ENCODE data around the gene TMEM212.
"Not testable (repeated sequence)": the region's sequence is repeated elsewhere in the genome, so short reads cannot be mapped to it uniquely, and the experiment has no call there.

Gene TMEM212

DNA sequence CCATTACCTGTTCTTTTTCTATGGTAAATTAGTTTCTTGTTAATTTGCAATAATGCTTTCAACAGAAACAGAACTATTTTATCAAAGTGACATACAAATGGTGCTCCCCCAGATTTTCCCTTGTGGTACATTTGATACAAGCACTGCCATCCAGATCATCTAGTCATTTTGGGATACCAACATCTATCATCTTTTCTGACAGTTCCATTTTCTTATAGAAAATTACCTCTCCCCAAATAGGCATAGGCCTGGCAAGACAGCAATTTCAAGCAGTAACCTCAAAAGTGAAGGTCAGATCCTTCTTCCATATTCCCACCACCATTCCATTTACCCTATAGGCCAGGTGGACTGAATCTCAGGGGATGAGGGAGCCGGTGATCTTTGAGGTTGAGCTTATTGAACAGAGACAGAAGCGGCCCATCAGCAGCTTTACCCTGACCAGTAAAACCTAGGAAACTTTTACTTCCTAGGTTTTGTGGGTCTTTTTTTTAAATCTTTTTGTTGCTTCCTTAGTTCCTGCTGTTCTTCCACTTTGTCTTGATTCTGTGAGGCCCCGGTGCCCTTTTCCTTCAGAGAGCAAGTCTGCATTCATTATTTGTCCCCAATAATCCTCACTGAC, 29.8 kb upstream of the TMEM212 start:
- no peak for DNase-seq

DNA sequence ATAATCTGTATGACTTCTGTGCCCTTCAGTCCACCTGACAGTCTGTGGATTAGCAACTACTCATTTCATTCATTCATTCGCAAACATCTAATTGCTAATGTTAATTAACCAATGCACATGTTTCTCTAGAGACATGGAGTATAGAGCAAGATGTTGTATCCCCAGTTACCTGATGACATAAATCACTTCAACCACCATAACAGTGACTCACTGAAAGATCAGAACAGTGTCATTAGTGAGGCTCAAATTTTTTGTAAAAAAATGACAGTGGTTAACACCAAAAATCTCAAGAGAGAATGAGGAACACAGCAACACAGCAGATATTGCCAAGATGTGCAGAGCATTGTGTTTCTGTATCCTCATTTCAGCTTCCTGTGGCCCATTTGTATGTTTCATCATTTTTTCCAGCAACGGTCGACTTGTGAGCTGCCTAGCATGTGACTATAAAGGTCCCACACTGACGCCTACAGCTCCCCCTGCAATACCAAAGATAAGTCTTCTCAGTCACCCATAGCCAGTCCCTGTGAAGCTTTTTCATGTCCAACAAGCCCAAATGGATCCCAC, 29.2 kb upstream of the TMEM212 start:
- no peak for DNase-seq

DNA sequence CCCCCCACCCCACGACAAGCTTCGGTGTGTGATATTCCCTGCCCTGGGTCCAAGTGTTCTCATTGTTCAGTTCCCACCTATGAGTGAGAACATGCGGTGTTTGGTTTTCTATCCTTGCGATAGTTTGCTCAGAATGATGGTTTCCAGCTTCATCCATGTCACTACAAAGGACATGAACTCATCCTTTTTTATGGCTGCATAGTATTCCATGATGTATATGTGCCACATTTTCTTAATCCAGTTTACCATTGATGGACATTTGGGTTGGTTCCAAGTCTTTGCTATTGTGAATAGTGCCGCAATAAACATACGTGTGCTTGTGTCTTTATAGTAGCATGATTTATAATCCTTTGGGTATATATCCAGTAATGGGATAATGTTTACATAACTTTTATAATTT, 28.5 kb upstream of the TMEM212 start:
- DNase-seq, result not testable (repeated sequence)

DNA sequence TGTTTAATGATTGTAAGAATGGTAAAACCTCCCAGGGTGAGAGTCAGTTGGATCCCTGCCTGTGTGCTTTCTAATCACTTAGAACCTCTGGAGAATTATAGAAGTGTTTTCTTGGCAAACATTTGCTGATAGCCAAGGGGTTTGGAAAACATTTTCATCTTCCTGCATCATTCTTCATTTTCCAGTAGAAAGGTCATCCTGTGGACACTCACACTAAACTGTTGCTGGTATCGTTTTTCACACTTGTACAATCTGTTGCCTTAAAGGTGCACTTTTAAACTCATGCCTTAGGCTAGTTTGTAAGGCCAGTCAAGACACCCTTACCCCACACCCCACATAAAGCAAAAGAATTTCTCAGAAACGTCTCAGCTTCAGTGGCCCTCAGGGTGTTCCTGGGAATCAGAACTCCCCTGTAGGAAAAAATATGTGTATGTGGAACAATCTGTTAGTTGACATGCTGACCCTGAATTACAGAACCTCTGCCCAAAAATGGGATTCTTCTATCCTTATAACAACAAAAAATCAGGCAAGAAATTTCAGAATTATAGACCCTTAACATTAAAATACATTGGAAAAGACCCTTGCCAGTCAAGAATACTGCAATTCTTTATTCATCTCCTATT, 27.1 kb upstream of the TMEM212 start:
- no peak for DNase-seq

DNA sequence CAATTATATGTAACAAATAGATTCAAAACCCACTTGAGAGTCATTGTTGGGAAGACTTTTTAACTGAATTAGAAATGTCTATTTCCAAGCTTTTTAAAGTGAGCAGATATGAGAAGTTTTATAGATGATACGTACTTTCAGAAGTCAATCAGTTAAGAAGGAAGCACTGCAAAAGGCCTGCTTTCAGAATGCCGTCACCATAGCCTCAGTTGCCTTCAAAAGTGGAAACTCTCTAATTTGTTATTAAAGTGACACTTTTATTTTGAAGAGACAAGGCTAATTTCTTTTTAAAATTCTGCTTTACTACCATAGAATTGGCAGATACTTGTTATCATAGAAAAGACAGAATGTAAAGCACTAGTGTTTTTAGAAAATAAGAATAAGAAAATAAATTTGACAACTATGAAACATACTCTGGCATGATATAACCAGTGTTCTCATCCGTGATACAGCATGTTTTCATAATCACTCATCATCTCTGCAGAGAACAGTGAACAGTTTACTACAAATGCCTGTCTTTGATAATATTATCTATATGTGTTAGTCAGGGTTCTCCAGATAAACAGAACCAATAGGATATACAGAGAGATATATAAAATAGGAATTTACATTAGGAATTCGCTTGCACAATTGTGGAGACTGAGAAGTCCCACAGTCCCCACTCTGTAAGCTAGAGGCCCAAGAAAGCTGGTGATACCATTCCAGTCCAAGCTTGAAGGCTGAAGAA, 25.9 kb upstream of the TMEM212 start:
- DNase-seq, result no peak

DNA sequence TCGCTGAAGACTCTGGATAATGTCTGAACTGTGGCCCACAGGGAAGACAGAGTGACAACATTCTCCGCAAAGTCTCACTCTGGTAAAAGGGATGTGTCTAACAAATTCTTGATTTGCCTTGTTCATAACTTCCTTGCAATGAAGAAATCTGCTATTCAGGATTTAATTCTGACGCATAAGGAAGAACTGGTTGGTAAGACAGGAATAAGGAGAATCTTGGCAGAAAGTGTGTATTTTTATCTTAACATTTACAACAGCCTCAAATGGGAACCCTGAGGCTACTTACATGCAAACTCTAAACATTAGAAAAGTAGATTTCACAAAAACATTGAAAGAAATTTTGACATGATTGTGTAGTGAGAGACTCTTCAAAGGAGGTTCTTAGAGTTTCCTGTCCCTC, 22.1 kb upstream of the TMEM212 start:
- DNase-seq, result no peak

DNA sequence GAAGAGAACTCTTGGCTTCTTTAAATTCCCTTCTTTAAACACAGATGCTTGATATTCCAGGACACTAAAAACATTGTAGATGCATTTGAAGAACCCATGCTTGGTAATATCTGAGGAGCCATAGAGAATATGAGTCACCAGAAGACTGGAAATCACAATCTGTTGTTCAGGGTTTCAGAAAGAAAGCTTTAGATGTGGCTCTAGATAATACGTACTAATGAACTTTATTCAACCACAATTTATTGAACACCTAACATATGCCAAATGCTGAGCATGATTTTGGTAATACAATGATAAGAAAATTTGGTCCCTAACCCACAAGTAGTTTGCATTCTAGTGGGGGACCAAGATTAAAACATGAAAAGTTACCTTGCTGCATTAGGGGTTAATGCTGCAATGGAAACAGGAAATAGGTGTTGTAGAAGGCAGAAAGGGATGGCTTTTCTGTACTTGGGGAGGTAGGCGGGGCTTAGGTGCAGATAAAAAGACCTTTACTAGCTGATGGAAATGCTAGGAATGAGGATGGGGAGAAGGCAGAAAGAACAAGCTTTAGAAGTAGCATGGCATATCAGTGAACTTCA, 21.3 kb upstream of the TMEM212 start:
- no peak for DNase-seq

DNA sequence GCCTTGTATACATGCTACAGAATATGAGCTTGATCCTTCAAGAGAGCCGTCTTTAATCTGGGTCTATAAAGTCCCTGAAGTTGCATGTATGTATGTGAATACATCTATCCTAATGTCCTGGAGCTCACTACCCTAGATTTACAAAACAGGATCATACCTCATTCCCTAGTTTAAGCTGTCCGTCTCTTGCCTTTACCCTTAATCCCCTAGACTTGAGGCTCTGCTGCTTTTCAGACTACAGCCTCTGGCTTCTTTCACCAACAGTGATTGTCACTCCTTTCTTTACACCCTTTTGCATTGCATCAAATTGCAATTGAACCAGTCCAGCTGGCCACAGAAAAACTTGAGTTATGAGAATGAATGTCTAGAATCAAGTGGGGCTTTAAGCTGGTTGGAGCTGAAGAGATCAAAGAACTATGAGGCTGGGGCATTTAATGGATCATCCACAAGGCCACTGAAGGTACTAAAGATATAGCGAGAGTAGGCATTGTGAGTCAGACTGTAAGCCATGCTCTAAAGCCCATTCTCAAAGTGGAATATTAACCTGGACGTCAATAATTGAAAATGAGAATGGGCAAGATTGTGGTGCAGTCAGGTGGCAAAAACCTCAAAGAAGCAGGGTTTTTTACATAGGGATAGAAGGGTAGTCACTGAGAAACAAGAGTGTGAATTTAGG, 20.6 kb upstream of the TMEM212 start:
- no peak for DNase-seq

DNA sequence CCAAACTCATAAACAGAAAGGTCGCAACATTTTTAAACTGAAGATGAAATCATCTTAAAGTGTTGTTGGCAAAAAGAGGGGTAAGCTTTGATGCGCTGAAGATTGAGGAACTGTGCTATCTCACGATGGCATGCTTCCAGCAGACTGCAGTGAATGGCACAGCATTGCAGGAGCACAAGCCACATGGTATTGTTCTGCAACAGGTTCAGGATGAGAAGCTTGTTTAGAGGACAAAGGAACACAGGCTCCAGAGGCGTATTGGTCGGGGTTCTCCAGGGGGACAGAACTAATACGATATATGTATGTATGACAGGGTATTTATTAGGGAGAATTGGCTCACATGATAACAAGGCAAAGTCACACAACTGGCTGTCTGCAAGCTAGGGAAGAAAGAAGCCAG, 19.0 kb upstream of the TMEM212 start:
- no peak for DNase-seq

DNA sequence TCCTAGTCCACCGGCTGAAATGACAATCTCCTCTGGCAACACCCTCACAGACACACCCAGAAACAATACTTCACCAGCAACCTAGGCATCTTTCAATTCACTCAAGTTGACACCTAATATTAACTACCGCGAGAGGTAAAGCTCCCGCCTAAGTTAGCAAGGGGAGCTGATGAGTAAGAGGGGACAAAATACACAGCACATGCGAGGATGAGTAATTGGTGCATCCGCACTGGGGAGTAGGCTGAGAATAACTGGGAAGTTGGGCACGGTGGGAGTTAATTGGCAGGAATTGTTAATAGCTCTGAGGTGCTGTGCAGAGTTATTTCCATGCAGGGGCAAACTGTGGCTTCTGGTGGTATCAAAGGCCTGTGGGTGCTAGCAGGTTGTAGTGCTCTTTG, 18.3 kb upstream of the TMEM212 start:
- no peak for DNase-seq

DNA sequence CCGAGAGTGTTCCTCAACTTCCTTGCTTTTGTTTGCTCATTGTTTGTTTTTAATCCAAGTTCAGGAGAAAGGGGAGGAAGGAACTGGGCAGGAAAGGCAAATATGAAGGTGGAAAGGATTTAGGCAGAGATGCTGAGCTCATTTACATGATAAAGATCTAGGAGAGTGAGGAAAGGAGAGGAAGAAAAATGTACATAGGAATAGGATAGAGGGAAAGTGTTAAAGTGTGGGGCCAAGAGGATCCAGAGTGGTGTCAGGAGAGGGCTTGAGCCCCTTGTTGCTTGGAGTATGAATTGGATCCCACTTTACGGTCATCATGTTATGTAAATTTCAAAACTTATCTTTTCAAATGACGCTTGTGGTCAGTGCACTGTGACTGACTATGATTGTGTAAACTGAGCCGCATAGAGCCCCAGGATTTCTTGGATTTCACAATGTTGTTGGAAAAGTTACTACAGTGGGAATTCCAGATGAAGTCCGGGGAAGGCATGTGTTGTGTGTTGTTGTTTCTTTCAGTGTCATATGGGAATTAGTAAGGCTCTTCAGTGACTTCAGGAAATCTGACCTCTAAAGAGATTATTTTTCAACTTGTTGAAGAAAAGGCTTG, 17.8 kb upstream of the TMEM212 start:
- DNase-seq, result no peak

DNA sequence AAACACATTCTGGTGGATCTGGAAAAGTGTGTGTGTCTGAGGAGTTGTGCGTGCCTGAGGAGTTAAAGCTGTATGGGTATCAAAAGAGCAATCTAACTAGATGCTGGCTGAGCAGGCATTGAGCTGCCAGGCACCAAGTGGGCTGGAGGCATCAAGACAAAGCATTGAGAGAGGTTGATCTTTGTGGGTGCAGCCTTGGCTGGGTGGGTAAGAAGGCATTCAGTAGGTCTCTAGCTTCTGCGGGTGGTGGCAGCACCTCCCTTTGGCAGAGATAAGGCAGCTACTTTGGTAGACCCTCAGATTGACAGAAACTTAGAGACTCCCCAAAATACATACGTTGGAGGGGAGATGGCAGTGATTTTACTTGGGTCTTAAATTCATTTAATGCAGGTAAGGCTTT, 15.8 kb upstream of the TMEM212 start:
- no peak for DNase-seq

DNA sequence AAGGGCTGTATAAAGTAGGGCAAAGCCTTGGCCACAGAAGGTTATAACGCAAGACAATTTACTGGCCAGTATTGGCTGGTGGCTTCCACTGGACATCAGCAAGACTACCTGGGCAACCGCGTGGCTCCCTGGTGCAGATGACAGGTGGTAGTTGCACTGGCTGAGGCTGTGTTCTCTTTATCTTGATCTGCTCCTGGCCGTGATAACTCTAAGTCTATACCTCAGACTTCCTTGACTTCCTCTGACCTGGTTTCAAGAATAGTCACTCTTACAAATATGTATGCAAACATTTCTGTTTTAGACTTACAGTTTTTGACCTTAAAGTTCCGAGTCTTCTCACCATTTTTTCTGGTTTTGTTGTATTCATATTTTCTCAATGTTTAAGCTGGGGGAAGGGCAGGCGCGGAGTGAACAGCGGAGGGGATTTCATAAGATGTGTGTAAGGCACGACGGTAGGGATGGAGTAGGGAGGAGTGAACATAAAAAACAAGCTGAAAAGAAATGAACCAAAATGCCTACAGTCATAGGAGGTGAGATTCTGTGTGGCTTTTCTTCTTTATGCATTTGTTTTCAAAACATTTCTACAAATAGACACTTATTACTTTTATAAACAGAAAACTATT, 15.2 kb upstream of the TMEM212 start:
- DNase-seq, result no peak

DNA sequence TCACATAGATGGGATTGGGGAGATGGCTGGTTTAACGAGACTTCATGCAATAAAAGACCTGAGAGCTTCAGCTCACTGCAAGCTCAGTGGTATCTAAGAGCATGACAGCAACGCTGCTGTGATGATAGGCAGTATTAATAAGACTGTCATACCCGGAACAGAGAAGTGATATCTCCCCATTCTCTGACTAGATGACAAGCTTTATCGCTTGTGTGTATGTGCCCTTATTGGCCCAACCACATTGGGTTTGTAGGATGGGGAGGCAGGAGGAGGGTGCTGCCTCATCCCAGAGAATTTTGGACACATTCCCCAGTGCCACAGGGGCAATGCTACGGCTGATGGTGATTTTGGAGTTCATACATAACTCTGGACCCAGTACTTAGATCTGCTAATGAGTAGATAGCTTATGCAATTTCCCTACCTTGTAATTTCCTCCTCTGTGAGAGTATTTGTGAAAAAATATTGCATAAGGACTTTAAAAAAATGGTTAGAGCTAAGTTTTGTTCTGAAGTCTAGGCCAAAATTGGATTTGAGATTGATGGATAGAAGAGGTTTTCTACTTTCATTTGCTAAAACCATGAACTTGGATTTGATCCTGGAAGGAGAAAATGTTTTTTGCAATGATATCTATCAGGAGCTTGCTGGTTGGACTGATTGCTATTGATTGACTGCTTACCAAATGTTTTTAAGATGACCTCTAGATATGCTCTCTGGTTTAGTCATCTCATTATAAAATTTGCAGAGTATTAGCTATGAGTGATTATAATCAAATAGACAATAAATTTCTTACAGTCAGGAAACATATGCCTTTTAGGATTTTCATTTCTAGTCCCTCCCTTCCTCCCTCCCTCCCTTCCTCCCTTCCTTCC, 14.0 kb upstream of the TMEM212 start:
- no peak for DNase-seq

DNA sequence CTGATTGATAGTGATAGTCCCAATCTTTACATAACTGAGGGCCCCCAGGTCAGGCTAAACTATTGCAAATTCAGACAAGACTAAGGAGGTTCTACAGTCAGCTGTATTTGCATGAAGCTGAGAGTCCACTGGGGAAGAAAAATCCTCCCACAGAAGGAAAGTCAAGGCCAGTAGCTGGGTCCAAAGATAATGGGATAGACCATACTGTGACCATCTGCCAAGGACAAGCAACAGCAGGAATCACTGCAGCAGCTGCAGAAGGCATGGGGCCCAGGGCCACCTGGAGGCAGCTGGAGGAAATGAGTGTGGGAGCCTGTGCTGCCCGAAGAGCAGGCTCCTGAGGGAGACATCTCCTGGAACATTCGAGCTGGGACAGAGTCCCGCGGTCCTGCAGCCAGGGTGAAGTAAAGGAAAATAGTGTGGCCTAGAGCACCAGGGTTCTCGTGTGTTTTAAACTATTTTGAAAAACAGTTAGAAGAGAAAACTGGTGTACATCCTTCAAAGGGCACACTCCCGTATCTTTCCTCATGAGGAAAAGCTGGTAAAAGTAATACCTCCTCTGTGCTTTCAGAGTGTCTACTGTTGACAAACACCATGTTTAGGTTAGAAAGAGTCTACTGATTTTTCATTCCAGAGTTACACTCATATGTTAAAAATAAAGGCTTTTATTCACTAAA, 13.2 kb upstream of the TMEM212 start:
- no peak for DNase-seq

DNA sequence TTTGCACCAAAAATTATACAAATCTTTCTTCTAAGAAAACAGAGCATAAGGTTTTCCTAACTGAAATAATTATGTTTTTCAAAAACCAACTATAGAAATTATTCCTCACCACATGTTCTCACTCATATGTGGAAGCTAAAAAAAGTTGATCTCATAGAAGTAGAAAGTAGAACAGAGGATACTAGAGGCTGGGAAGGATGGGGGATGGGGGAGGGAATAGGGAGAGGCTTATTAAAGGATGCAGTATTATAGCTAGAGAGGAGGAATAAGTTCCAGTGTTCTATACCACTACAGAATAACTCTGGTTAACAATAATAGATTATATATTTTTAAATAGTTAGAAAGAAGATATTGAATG, 12.7 kb upstream of the TMEM212 start:
- no peak for DNase-seq

DNA sequence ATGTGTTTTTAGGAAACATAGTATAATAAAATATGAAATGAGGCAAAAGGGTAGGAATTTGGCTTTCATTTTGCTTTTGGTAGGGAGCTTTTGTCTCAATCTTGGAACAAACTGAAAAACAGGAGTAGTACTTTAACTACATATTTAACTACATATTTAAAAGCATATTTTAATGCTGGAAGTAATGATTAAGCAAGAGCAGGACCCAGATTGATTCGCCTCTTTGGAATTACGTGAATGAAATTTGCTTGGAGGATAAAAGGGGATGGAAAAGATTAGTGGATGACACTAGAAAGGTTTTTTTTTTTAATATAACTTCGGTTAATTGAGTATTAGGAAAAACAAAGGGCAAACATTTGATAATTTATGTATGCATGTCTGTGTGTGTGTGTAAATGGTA, 11.2 kb upstream of the TMEM212 start:
- no peak for DNase-seq

DNA sequence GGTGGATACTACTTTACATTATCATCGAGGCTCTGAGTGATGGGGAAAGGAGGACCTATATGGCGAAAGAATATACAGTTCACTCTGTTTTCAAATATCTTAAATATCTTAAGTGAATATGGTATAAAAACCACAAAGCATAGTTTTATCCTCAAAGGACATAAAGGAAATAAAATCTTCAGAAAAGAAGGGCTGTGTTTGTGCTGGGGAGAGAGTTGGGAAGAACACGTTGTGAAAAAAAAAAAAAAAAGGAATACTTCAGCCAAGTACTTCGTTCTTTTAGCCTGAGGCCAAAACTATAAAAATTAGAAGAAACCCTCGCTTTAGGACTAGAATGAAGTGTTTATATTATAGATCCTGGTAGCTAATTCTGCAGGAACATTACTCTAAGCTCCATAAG, 10.2 kb upstream of the TMEM212 start:
- no peak for DNase-seq

DNA sequence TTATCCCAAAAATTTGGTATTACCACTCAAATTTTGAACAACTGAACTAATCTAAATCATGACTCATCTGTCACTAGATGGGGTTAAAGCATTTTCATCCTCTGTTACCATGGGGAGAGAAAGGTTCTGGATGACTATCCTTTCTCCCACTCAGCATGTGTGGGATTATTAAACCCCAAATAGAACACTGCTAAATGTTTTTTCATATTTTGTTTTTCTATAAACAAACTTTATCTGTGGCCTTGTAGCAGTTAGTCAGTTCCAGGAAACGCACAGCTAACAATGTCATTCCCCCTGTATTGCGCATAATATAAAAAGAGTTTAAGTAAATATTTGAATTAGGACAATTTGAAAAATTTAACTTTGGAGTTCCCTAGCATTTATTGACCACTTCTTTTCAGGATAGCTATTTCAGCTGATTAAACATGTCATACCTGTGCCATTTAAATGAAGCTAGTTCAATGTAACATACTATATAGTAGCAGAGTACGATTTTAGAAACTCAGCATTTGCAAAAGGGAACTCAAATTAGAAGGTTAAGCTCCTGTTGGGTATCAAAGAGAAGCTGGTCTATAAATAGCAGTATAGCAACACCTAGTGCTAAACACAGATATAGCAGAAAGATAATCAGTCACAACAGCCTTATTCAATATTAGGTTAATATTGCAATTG, 9.2 kb upstream of the TMEM212 start:
- DNase-seq, result no peak

DNA sequence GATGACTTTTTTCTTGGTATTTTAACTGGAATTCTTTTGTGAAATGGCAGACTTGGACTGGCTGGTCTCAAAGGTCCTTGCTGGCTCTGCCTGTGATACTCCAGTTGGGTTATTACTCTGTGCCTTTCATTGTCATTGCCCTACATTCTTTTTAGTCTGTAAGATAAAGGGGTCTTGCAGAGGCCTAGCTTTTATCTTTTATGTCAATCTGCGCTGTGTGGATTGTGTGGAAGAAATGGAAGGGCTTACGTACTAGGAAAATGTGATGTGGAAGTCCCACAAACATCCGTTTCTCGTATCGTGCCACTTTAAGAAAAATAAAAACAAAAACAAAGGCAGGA, 8.7 kb upstream of the TMEM212 start:
- DNase-seq, result no peak

Data from activated effector memory CD4-positive, alpha-beta T cell treated with anti-CD3 and anti-CD28 coated beads, Interleukin-2, amount 50 U/mL, for 16 hours (primary cell).